ENCODE measurements around the gene RABL3.
"Not testable (repeated sequence)": the region's sequence is repeated elsewhere in the genome, so short reads cannot be mapped to it uniquely, and the experiment has no call there.

The RABL3 gene

GRCh38 chr3:120642368-120642948 lies 99.9 kb downstream of the RABL3 start:
- DNase-seq, result no peak

- DNase-seq, result no peak
Observed at GRCh38 chr3:120641696-120642246, 100.5 kb downstream of the RABL3 start.

GRCh38 chr3:120640231-120640630 lies 102.1 kb downstream of the RABL3 start:
- DNase-seq, result no peak

DNA sequence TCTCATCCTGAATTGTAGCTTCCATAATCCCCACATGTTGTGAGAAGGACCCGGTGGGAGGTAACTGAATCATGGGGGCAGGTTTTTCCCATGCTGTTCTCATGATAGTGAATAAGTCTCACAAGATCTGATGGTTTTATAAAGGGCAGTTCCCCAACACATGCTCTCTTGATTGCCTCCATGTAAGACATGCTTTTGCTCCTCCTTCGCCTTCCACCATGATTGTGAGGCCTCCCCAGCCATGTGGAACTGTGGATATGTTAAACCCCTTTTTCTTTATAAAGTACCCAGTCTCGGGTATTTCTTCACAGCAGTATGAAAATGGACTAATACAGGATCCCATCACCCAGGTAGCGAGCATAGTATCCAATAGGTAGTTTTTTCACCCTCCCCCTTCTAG lies 103.5 kb downstream of the RABL3 start:
- not testable (repeated sequence) for DNase-seq

- no peak for DNase-seq
Observed at GRCh38 chr3:120637851-120638559, 104.3 kb downstream of the RABL3 start.

DNA sequence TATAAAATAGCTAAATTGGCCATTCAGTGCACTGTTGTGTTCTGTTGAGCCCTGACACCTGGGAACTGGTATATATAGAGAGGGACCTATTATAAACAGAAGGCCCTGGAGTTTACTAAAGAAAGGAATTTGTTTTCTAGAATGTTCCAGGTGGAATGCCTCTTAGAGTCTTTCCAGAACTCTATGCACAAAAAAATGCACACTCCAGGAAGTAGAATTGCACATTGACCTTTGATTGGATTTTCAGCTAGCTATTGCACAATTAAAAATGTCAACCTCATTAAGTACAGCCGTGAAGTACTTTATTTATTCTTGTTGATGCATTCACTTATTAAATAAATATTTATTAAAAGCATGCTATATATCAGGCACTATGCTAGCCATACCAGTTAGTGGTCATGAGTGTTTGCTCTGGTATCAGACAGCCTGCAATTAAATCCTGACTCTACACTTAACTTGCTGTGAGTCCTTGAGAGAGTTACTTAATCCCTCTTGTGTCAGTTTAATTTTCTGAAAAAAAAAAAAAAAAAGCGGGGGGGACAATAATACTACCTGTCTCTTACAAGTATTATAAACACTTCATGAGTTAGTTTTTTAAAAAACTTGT lies 105.4 kb downstream of the RABL3 start:
- DNase-seq, result no peak

Measured in femur (tissue), 1 donor.